Inferior parietal cortex (tissue), 1 donor: ENCODE measurements around the gene LUM.
A peak's percentile ranks its signal among the peaks of the same experiment; 100 is the strongest.
"Not testable (repeated sequence)": the region's sequence is repeated elsewhere in the genome, so short reads cannot be mapped to it uniquely, and the experiment has no call there.

ENCODE experiments used
- DNase-seq: peaks from one replicate; pipeline ENCODE4 v3.0.0-alpha.2; 2016; ENCODE audit errors: extremely low spot score

LUM gene

DNA sequence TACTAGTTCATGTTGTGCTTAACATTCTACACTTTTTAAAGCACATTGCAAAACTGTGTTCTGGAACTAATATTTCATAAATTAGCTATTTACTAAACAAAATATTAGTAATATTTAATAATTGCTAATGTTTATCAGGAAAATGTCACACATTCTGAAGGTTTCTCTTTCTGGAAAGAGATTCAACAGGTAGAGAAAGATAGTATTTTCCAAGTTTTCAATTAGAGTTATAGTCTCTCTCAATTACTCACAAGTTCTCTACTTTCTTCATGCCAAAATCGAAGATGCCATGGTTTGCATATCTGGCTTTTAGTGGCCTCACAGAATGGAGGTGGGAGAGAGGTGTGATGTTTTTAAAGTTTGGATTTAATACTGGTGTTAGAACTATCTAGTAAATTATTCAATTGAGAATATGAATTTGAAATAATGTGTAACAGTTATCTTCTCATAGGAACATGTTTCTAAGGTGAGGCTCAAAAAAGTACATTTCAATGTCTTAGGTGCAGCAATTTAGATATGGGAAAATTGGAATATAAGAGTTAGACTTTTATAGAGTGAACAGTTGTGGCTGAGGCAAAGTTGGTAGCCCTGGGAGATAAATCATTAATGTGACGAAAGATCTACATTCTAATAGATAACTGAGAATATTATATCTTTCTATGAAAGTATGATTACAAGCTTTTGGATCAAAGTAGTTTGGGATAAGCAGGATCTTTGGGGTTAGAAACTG is 1.5 kb downstream of the LUM start:
- no peak for DNase-seq

DNA sequence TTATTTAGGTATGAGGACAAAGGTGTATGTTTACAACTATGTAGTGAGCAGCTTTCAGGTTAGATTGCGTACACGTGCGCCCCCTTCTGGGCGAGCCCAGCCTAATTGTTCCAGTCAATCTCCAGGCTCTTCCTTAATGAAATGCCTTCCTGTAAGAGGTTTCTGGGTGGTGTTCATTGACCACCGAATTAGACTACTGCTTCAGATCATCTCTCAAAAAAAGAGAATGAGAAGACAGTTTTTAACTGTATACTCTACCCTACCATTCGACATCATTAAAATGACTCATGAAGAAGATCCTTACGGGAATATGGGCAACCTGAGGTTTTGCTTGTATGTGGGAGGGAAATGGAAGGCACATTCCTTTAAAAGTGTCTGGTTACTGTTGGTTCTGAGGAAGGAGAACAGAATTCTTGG is 2.1 kb downstream of the LUM start:
- peak; percentile 20 for DNase-seq

DNA sequence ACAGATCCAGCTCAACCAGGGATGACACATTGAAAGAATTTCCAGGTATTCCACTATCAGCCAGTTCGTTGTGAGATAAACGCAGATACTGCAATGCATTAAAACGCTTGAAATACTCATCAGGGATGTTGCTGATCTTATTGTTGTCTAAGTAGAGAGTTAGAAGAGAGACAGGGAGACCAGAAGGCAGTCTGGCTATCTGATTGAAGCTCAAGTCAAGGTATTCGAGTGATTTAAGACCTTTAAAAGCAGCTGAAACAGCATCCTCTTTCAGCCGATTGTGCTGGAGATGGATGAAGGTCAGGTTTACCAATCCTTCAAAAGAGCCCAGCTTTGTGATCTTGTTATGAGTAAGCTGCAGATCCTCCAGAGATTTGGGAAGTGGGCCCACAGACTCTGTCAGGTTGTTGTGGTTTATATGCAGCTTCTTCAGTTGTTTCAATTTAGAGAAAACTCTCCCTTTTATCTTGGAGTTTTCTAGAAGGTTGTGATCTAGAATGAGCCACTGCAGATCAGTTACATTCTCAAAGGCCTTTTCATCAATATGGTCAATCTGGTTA is 3.0 kb downstream of the LUM start:
- DNase-seq, result no peak

DNA sequence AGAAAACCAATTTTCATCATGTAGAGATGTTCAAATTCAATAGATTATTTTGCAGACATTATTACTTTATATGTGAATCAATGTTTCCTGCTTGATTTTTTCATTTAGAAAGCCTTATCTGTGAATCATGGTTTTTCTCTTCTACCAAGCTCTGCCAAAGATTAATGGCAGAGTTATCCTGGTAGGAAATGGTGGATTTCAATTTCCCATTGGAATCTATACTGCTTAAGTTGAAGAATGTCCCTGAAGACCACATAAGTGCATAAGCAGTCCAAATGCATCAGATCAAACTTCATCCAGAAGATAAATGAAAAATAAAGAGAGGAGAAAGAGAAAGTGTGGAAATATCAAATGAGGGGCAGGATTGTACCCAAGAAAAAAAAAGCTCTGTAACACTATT is 5.0 kb downstream of the LUM start:
- DNase-seq, result no peak

DNA sequence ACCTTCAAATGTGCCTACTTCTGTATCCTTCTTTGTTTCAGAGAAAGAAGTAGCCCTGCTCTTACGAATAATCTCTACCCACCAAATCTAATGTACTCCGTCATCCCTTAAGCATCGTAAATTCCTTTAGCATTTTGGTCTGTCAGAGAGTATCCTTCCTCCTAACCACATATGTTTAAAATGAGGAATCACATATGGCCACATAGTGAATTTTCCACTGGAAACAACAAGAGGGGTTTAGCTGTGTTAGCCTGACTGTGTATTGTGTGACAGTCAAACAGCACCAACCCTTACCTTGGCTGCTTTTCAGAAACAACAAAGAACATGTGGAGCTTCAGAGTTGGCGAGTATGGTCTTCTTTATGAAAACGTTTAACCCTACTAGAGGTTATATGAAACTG is 5.5 kb downstream of the LUM start:
- DNase-seq, result no peak

DNA sequence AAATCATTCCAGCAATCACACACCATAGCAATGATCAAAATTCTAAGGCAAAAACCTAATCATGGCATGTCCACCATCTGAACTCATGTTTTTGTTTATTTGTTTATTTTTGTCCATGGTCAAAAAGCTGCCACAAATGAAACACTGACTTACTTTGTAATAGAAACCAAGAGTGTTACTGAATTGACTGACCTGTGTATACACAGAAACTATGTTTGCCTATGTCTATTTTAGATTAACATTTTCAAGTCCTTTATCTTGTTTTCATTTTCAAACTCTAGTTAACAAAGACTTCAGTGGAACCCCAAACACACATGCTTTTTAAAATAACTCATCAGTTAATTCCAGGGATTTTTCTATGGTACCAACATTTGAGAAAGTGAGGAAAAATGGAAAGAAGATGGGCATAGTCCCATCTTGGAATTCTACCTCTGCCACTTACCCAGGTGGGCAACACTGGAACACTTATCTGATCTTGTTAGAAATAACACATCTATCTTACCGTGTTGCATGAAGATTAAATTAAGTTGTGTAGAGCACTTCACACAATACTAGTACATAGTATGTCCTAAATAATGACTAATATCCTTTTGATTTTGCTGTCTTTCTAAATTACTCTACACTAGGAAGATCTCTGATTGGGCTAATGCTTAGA is 6.4 kb downstream of the LUM start:
- no peak for DNase-seq

DNA sequence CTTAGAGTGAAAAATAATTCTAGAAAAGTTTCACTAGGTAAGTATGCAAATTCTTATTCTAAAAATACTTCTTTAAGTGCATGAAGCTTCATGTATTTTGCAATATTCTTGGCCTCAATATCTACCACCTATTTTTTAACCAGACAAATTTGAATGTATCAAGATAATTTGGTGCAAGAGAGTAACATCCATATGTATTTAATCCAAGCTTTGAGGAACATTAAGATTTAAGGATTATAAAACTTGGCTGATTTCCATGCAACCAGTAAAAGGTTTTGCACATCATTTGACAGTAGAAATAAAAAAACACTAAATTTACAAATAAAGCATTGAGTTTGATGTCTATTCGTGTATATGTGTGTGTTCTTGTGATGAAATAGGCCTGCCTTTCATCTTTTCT is 7.7 kb downstream of the LUM start:
- DNase-seq, result no peak

DNA sequence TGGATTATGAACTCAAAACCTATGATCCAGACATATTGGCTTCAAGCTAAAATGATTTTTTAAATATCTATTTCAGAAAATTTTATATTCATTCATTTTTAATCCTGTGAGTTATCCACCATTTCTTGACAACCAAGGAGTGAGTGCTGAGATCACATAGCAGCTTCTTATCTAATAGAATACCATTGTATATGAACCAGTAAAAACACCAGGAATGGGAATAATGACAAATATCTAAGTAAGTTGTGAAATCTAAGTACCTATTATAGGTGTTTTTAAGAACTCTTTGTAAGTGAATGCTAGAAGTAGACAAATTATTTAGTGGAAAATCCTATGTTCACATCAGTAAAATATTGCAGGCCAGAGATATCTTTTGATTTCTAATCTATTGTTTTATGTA is 8.2 kb downstream of the LUM start:
- DNase-seq, result no peak

DNA sequence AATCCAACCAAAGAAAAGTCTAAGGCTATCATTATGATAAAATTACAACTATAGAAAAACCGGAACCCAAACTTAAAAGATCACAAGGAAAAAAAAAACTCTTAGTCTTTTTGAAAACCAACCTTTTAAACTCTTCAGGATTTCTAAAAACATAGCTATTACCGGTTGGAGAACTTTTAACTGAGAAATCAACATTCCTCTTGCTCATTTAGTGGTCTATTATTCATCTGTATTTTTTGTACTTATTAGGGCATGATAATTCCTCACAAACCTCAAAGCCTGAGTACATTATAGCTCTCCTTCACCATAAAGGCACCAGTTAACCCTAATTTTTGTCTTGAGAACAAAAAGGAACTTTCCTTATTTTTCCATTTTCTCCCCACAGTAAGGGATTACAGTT is 10.4 kb downstream of the LUM start:
- no peak for DNase-seq

DNA sequence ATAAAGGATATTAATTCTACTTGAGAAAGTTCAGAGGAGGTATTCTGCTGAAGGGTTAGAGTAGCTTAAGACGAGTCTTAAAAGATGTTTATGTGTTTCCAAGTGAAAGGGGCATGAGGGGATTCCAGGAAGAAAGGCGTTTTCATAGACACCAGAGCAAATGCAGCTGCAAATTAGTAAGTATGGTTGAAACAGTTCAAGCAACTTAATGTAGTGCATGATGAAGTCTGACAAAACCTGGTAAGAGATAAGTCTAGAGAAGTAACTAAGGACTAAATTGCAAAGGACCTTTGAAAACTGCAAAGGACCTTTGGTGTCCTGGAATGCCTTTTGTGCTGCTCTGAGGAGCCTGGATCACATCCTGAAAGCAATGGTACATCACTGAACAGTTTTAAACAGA is 11.5 kb downstream of the LUM start:
- DNase-seq, result no peak

DNA sequence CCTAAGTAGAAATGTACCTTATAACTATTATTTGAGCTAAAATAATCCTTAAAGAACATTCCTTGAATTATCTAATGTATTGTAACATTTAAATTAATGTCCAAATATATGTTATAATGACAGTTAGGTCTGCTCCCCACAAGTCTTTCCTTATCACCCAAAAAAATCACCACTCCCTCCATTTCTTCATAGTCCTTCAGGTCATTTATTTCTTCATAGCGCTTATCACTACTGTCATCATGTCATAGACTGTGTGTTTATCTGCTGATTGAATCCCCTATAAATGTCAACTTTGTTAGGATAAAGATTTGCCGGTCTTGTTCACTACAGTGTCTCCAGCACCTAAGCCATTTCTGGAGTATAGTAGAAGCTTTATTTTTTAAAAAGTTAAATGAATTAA is 12.0 kb downstream of the LUM start:
- no peak for DNase-seq

DNA sequence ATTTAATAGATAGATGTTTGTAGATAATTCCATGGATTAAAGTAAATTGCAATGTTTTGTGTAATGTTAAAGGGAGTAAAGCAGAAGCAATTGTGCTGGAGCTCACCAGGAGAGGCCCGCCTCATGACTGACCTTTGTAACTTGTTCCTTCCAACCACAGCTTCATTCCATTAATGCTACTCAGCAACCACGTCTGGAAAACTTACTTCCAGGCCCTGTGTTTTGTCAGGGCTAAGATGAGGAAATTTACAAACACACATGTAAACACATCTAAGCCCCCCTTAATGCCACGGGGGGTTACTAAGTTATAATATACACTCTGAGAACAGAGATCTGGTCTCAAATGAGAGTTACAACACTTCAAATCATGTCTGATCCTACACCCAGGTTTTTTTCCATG is 12.4 kb downstream of the LUM start:
- DNase-seq, result no peak

DNA sequence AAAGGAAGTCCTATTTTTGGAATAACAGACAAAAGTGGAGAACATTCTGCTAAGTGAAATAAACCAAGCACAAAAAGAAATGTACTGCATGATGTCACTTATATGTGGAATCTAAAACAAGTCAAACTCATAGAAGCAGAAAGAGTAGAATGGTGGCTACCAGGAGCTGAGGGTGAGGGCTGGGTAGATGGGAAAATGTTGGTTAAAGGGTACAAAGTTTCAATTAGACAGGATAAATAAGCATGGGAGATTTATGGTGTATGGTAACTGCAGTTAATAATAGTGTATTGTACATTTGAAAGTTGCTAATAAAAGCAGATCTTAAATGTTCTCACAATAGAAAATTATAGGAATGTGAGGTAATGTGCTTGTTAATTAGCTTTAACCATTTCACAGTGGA is 12.8 kb downstream of the LUM start:
- no peak for DNase-seq

DNA sequence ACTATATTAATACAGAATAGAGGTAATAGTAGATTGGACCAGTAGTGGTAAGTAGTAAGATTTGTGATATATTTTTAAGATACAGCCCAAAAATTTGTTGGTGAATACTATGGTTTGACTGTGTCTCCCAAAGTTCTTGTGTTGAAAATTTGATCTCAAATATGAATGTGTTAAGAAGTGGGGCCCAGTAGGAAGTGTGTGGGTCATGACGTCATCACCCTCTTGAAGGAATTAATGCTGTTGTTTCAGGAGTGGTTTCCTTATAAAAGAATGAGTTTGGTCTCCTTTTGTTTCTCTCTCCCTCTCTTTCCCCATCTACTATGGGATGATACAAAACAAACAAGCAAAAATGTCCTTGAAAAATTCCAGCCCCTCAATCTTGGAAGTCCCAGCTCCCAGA is 16.3 kb downstream of the LUM start:
- no peak for DNase-seq

DNA sequence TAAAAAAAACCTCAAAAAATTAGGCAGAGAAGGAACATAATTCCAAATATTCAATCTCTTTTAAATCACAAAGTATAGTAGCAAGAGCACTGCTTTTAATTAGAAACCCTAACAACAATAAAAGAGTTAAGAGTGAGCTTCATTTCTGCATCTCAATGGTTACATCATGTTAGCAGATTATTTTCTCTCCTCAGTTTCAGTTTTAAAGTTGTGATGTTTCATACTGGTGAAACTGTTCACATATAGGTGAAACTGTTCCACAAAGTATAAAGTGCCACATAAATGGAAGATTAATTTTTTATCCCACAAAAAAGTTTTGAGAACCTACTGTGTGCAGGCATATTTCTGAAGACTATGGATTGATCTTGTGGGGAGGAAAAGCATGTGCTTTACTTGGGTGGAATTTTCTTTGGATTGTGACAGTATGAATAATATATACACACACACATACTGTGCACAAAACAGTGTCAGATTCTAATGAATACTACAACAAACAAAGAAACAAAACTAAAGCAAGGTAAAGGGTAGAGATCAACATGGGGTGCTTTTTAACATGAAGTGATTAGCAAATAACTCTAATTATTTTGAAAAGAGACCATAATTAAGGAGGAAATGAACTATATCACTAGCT is 17.1 kb downstream of the LUM start:
- no peak for DNase-seq

DNA sequence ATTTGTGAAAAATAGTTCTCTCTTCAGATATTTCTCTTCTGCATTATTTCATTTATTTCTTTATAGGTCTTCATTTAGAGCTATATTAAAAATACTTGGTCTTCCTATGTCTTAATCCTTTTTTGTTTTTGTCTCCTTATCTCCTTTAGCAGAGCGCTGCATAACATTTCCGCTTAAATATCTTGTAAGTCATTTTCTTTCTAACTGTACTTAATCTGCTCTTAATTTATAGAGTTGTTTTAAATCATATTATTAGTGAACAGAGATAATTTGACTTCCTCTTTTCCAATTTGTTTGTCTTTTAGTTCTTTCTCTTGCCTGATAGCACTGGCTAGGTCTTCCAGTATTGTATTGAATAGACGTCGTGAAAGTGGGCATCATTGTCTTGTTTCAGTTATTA is 18.0 kb downstream of the LUM start:
- DNase-seq, result no peak

DNA sequence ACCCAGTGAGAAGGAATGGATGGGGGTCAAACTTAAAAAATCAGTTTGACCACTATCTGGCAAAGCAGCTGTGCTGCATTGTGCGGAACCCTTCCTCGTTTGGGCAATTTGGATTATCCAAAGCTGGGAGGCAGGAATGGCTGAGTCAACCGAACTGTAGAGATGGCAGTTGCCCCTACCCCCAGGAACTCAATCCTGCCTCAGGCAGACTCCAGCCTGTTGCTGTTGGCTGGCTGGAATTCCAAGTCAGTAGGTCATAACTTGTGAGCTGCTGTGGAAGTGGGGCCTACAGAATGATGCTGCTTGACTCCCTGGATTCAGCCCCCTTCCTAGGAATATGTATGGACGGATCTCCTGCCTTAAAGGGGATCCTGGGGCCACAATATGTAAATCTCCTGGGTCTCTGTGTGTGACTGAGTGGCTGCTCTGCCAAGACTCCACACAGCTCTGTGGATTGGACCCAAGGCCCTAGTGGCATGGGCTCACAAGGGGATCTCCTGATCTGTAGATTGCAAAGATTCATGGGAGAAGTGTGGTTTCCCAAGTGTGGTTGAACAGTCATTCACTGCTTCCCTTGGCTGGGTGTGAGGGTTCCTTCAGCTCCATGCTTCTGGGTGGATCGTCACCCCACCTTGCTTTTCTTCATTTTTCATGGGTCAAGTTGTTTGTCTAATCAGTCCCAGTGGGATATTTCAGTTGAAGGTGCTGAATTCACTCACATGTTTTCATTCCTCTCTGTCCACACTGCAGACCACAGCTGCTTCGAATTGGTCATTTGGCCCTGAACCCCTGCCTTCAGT is 19.2 kb downstream of the LUM start:
- DNase-seq, result no peak

DNA sequence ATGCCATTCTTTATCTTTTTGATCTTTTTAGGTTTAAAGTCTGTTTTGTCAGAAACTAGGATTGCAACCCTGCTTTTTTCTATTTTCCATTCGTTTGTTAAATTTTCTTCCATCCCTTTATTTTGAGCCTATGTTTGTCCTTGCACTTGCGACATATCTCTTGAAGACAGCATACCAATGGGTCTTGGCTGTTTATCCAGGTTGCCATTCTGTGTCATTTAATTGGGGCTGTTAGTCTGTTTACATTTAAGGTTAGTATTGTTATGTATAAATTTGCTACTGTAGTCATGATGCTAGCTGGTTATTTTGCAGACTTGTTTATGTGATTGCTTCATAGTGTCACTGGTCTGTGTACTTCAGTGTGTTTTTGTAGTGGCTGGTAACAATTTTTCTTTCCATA is 21.3 kb downstream of the LUM start:
- not testable (repeated sequence) for DNase-seq

DNA sequence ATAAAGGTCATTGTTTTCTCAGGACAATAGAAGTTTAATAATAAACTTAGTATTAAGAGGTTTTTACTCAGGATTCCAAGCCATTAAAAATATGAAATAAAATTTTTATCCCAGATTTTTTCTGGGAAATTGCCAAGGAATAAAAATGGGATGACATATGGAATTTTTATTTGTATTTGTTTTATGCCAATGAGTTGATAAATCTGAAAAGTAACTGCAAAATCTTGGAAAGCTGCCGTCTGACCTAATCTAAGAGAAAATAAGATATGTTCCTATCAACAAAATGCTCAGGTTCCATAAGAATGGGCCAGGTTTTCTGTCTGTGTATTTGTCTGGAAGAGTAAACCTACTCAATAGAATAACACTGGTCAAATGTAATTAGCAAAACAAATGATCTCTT is 31.3 kb downstream of the LUM start:
- no peak for DNase-seq

DNA sequence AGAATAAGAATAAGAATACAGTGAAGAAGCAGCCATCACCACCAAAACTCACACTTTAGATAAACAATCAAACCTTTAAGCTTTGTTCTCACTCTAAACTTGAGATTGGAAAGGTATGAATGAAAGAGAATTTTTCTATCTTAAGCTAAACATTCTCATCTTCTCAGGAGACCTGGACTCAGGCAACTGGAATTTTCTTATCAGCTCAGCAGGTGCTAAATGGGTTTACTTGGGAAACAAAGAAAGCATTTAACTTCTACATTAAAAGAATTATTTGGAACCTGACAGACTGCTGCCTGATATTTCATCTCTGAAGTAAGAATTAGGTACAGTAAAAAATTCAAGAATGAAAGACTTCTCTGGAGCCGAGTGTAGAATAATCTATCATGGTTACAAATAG is 32.8 kb downstream of the LUM start:
- DNase-seq, result no peak

DNA sequence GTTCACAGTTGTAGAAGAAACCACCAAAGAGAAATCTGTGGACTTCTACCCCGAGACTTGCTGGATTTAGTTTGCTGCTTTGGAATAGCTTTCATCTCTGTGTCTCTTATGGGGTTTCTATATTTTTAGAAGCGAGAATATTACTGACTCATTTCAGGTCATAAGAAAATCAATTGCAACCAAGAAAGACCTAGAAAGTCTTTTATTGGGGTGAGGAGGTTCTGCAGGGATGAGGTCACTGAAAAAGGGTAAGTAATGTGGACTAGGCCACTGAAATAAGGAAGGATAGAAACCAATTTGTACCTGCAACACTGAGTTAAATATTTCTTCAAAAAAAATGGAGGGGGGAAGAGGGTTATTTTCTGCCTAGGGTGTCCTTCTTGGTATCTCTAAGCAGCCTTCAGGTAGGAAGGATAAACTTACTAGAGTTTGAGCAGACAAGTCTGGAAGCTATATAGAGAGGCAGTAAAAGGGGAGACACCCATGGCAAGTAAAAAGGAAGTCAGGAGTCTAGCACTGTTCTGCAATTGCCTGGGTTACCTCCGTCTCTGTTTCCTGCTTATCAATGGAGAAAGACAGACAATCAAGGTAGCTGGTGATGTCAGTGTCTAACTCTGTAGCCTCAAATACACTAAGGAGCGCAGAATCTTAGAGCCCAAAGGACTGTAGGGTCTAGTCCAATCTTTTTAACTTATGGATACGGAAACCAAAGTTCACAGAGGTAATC is 33.9 kb downstream of the LUM start:
- no peak for DNase-seq

DNA sequence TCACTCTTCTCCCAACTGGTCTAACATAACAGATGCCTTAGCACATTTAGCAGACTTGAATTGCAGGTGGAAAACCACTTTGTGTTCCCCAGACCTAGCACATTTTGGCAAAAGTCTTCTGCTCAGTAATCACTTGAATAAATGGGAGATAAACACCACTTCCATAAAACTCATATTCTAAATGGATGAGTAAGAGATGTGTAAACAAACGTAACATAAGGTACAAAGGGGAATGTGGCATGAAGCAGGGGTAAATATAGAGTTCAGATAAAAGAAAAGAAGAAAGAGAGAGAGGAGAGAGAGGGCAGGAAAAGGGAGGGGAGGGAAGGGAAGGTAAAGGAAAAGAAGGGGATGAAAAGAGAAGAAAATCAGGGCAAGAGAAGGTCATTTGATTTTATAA is 36.4 kb downstream of the LUM start:
- DNase-seq, result no peak
